AG10803 (cell line): ENCODE measurements around the gene GRIP1.

Experiments
- DNase-seq: peaks from one replicate; pipeline ENCODE4 v3.0.0; 2010; ENCODE audit warnings: low read depth
- H3K4me3 ChIP-seq: 2 replicates; pipeline ENCODE4 v1.5.1; 2011; ENCODE audit warnings: mild to moderate bottlenecking, low read length, control low read depth
- TF ChIP-seq, protein P1 (sequence below): conservative IDR thresholded peaks from 2 replicates; pipeline ENCODE4 v1.5.1; 2011; ENCODE audit warnings: mild to moderate bottlenecking, low read length, control low read depth, inconsistent platforms

GRIP1 gene

GRCh38 chr12:66539431-66539830, 139.4 kb downstream of the GRIP1 start:
- DNase-seq, result no peak
- TF ChIP-seq, protein P1, sequence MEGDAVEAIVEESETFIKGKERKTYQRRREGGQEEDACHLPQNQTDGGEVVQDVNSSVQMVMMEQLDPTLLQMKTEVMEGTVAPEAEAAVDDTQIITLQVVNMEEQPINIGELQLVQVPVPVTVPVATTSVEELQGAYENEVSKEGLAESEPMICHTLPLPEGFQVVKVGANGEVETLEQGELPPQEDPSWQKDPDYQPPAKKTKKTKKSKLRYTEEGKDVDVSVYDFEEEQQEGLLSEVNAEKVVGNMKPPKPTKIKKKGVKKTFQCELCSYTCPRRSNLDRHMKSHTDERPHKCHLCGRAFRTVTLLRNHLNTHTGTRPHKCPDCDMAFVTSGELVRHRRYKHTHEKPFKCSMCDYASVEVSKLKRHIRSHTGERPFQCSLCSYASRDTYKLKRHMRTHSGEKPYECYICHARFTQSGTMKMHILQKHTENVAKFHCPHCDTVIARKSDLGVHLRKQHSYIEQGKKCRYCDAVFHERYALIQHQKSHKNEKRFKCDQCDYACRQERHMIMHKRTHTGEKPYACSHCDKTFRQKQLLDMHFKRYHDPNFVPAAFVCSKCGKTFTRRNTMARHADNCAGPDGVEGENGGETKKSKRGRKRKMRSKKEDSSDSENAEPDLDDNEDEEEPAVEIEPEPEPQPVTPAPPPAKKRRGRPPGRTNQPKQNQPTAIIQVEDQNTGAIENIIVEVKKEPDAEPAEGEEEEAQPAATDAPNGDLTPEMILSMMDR, result no peak

DNA sequence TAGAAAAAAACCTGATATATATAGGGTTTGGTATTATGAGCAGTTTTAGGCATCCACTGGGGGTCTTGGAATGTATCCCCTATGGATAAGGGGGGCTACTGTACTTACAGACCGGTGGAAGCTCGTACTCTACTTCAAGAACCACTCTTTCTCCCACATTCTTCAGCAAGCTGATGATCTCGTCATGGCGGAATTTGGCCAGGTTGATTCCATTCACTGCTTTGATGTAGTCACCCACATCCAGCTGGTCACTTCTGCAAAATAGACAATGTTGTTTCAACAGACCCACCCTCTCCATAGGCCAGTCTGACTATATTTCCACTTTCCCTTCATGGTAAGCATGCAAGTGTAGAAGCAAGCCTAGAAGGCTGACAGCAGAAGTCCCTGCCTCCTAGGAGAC, 139.9 kb downstream of the GRIP1 start:
- H3K4me3 ChIP-seq, result no peak overlapping the region
- TF ChIP-seq, protein P1, result no peak
- no peak for DNase-seq

More at GRCh38 chr12:66539431-66539830, 139.4 kb downstream of the GRIP1 start:
- H3K4me3 ChIP-seq, result no peak overlapping the region

- TF ChIP-seq, protein P1, result no peak
- H3K4me3 ChIP-seq, result no peak overlapping the region
- no peak for DNase-seq
These were observed 141.0 kb downstream of the GRIP1 start for GRCh38 chr12:66537876-66538275.

DNA sequence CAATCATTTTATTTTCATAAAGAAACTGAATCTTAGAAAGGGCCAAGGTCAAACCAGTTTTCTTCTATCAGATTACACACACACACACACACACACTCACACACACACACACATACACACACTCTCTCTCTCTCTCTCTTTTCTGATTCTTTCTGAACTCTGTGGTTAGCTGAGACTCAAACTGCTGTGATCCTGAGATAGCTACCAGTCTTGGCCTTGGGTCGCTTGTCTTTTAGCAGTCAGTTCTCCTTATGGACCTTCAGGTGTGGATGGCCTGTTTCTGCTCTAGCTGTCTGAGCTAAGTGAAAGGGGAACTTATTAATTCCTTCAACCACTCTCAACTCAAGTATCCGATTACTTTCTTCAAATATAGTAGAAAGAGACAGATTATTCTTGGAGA, 145.1 kb downstream of the GRIP1 start:
- H3K4me3 ChIP-seq, result no peak overlapping the region
- DNase-seq, result no peak
- TF ChIP-seq, protein P1, result no peak

GRCh38 chr12:66531766-66532165, 147.1 kb downstream of the GRIP1 start:
- TF ChIP-seq, protein P1, result no peak
- H3K4me3 ChIP-seq, result no peak overlapping the region
- no peak for DNase-seq

GRCh38 chr12:66529934-66530333, 148.9 kb downstream of the GRIP1 start:
- DNase-seq, result no peak
- H3K4me3 ChIP-seq, result no peak overlapping the region
- TF ChIP-seq, protein P1, result no peak

DNA sequence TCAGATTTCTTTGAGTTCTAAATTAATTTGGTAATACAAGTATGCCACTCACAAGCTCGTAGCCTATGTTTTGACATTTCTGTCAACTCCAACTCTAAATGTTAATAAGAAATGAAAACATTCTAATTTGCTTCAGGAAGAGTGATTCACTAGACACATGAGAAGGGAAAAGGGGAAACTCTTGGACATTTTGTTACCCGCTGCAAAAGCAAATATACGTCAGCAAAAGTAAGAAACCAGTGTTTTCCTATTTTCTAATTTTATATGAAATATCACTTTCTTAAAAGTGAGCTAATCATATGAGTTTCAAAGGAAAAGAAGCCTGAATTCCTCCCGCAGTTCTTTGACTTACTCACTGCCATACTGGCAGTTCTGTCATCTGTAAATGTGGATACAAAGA, 162.3 kb downstream of the GRIP1 start:
- no peak for DNase-seq
- TF ChIP-seq, protein P1, result no peak
- no peak overlapping the region for H3K4me3 ChIP-seq
